Sigmoid colon (tissue), 7 donors: ENCODE results near the gene ZBTB7B. TPM values are rescaled to one million over a fixed set of nuclear protein-coding genes. Genes with fewer than 3 reads are reported as not detected.

Source experiments
- DNase-seq: peaks from one replicate; pipeline ENCODE4 v3.0.0-alpha.2; 2019
- H3K27ac ChIP-seq, 4 donors: fragments of 200-600 bp; sonication (generic); one replicate each; pipeline ENCODE4 v1.5.1; 2016 to 2019; ENCODE audit warnings: mild to moderate bottlenecking in 1 of 4
- H3K27me3 ChIP-seq, 3 donors: fragments of 200-600 bp; sonication (generic); one replicate each; pipeline ENCODE4 v1.5.1; 2019; ENCODE audit warnings: mild to moderate bottlenecking in 1 of 3
- H3K36me3 ChIP-seq, 4 donors: fragments of 200-600 bp; sonication (generic); one replicate each; pipeline ENCODE4 v1.5.1; 2016 to 2019
- H3K4me1 ChIP-seq, 4 donors: fragments of 200-600 bp; sonication (generic); one replicate each; pipeline ENCODE4 v1.5.1; 2017 to 2019
- H3K4me3 ChIP-seq, 4 donors: fragments of 200-600 bp; sonication (generic); one replicate each; pipeline ENCODE4 v1.5.1; 2017 to 2019; ENCODE audit warnings: mild to moderate bottlenecking in 2 of 4, moderate library complexity in 1 of 4
- H3K9me3 ChIP-seq, 4 donors: fragments of 200-600 bp in 3 of 4; sonication (generic) in 3 of 4; one replicate each; pipeline versions ENCODE4 v1.5.1 to v1.6.1; 2013 to 2019
- EP300 ChIP-seq, 4 donors: sonication (generic); formaldehyde crosslinking; IDR thresholded peaks; one replicate each; pipeline ENCODE4 v1.6.1; 2017; ENCODE audit warnings: antibody characterized with exemption in 4 of 4
- POLR2A ChIP-seq, 2 donors: fragments of 450-650 bp; IDR thresholded peaks; one replicate each; pipeline ENCODE4 v1.6.1; 2016; ENCODE audit warnings: antibody characterized with exemption in 2 of 2, mild to moderate bottlenecking in 2 of 2, moderate library complexity in 2 of 2
- POLR2AphosphoS5 ChIP-seq, 4 donors: sonication (generic); formaldehyde crosslinking; IDR thresholded peaks; one replicate each; pipeline ENCODE4 v1.6.1; 2017; ENCODE audit warnings: antibody characterized with exemption in 4 of 4
- WGBS, 2 donors: extraction: QIAGEN DNeasy Blood & Tissue Kit; methylation state at CpG; one replicate each; pipeline ENCODE4 v1.1.7; 2013; 5-methylcytosine and 5-hydroxymethylcytosine counted together
- intact Hi-C: fragments of 100-400 bp; cut with DNase I; formaldehyde crosslinking; loops from one replicate; pipeline ENCODE4 v1.15.1; 2023
- polyA plus RNA-seq, 3 donors: library from polyadenylated mRNA; stranded (reverse); fragments of 200-250 nt; gene quantifications; one replicate each; pipeline ENCODE4 v1.2.3, GENCODE V29; 2013
- total RNA-seq, 4 donors: library from RNA; depleted of rRNA; stranded (reverse); fragments of >200 nt; gene quantifications; one replicate each; pipeline ENCODE4 v1.1.0, GENCODE V29; 2016
- TF ChIP-seq, protein P1 (sequence below), 4 experiments: fragments of 450-650 bp in 3 of 4; fragments of 200-600 bp in 1 of 4; IDR thresholded peaks; one replicate each; pipeline ENCODE4 v1.5.1; 2016 to 2019; ENCODE audit warnings: antibody characterized with exemption in 4 of 4, mild to moderate bottlenecking in 3 of 4, moderate library complexity in 2 of 4
- donor health status: healthy with polysubstance abuse.
- donor health status: Bipolar disorder and iron deficiency.
- donor health status: healthy.

The ZBTB7B gene
- total and polyA plus RNA-seq, 7 donors = 24.4 to 342 (median 35.3) TPM

DNA sequence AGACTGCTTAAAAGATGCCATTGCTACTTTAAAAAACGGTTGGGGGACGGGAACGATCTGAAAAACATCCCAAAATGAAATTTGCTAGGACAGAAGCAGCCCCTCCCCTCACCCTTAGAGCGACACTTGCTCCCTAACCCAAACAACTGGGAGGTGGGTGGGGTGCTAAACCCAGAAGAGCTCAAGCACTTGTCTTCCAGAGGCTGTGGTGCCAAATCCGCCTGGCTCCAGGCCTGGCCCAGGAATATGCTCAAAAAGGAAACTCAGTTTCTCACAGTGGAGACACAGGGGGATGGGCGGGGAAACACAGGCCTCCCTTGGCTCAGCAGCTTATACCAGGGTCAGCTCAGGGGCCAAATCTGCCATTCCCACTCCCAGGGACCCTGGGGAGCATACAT is 46.1 kb upstream of the ZBTB7B start:
- TF ChIP-seq POLR2A (IDR thresholded peaks at IDR 0.05) (no peak), EP300 (IDR thresholded peaks at IDR 0.05) (no peak), POLR2AphosphoS5 (IDR thresholded peaks at IDR 0.05) (no peak)
- TF ChIP-seq, protein P1, sequence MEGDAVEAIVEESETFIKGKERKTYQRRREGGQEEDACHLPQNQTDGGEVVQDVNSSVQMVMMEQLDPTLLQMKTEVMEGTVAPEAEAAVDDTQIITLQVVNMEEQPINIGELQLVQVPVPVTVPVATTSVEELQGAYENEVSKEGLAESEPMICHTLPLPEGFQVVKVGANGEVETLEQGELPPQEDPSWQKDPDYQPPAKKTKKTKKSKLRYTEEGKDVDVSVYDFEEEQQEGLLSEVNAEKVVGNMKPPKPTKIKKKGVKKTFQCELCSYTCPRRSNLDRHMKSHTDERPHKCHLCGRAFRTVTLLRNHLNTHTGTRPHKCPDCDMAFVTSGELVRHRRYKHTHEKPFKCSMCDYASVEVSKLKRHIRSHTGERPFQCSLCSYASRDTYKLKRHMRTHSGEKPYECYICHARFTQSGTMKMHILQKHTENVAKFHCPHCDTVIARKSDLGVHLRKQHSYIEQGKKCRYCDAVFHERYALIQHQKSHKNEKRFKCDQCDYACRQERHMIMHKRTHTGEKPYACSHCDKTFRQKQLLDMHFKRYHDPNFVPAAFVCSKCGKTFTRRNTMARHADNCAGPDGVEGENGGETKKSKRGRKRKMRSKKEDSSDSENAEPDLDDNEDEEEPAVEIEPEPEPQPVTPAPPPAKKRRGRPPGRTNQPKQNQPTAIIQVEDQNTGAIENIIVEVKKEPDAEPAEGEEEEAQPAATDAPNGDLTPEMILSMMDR (IDR thresholded peaks at IDR 0.05) = no peak
- intact Hi-C loops = no loop called here
- WGBS, 2 donors = 18 to 25% methylated on average over 6 of the region's 6 CpGs

DNA sequence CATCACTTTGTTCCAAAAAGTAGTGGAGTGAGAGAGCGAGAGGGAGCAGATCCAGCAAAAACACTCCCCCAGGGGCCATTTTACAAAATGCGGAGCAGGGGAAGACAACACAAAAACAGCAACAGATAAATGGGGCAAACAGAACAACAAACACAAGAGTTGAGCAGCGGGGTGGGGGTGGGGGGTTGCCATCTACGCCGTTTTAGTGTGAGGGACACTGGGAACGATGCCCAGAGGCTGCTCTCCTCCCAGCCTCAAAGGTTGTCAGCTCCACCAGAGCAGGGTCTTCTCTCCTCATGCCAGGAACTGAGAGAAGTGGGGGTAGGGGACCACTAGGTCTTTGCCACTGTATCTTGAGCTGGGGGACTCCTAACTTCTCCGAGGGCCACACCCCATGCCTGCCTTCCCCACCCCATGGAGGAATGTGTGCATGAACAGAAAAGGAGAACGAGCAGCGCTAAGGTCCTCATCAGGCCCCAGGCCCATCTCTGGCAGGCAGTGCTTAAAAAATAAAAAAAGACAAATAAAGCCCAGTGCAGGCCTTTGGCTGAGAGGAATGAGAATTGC is 45.4 kb upstream of the ZBTB7B start:
- H3K27ac ChIP-seq = peak overlapping the region; percentile 86 to 88 (median 87)
- no peak for DNase-seq
- H3K36me3 ChIP-seq = peaks cover 11 to 16% (median 16%) of the 10 kb centered on the region in 4 donors
- H3K27me3 ChIP-seq = no peaks in the 10 kb centered on the region
- intact Hi-C loops = no loop called here
- H3K4me1 ChIP-seq = peaks cover 0 to 69% (median 67%) of the 10 kb centered on the region in 4 donors
- no peak overlapping the region for H3K4me3 ChIP-seq
- no peaks in the 10 kb centered on the region for H3K9me3 ChIP-seq
- WGBS, 2 donors = 45 to 52% methylated on average over 9 of the region's 9 CpGs
- TF ChIP-seq POLR2AphosphoS5 (IDR thresholded peaks at IDR 0.05) (no peak), EP300 (IDR thresholded peaks at IDR 0.05) (no peak), POLR2A (IDR thresholded peaks at IDR 0.05) (no peak)
- TF ChIP-seq, protein P1 (IDR thresholded peaks at IDR 0.05) = no peak

More for the DNA sequence above, 46.1 kb upstream of the ZBTB7B start:
- Histone ChIP-seq H3K36me3 (peaks cover 11 to 18% (median 17%) of the 10 kb centered on the region in 4 donors), H3K4me1 (peaks cover 0 to 75% (median 69%) of the 10 kb centered on the region in 4 donors), H3K27ac (peak overlapping the region; percentile 86 to 88 (median 87)), H3K4me3 (peak overlapping the region; percentile 50 to 62 (median 60)), H3K9me3 (no peaks in the 10 kb centered on the region), H3K27me3 (no peaks in the 10 kb centered on the region)
- peak; percentile 82 for DNase-seq

DNA sequence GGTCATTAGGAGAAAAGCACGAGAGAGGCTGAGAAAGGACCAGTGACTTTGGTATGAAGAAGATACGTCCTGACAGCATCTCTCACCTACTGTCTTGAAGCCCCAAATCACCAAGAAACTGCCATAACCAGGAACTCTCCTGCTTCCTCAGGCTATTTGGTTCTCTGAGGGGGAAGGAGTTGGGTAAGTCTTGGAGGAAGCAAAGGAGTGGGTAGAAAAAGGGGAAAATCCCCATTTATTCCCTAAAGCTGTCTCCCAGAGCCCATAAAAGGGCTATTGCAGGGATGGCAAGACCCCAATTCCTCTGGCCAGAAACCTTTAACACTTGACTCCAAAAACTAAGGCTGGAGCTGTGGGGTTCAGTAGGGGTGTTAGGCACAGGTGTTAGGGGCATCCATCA is 44.6 kb upstream of the ZBTB7B start:
- 87 to 89% methylated on average over 2 of the region's 2 CpGs for WGBS, 2 donors
- peaks cover 11 to 20% (median 16%) of the 10 kb centered on the region in 4 donors for H3K36me3 ChIP-seq
- H3K9me3 ChIP-seq = no peaks in the 10 kb centered on the region
- H3K4me3 ChIP-seq = no peak overlapping the region
- no peaks in the 10 kb centered on the region for H3K27me3 ChIP-seq
- peaks cover 0 to 69% (median 66%) of the 10 kb centered on the region in 4 donors for H3K4me1 ChIP-seq
- DNase-seq = no peak
- intact Hi-C loops = no loop called here
- TF ChIP-seq POLR2AphosphoS5 (IDR thresholded peaks at IDR 0.05) (no peak), POLR2A (IDR thresholded peaks at IDR 0.05) (no peak), EP300 (IDR thresholded peaks at IDR 0.05) (no peak)
- TF ChIP-seq, protein P1 (IDR thresholded peaks at IDR 0.05) = no peak
- H3K27ac ChIP-seq = peak overlapping the region; percentile 86 to 88 (median 87)

DNA sequence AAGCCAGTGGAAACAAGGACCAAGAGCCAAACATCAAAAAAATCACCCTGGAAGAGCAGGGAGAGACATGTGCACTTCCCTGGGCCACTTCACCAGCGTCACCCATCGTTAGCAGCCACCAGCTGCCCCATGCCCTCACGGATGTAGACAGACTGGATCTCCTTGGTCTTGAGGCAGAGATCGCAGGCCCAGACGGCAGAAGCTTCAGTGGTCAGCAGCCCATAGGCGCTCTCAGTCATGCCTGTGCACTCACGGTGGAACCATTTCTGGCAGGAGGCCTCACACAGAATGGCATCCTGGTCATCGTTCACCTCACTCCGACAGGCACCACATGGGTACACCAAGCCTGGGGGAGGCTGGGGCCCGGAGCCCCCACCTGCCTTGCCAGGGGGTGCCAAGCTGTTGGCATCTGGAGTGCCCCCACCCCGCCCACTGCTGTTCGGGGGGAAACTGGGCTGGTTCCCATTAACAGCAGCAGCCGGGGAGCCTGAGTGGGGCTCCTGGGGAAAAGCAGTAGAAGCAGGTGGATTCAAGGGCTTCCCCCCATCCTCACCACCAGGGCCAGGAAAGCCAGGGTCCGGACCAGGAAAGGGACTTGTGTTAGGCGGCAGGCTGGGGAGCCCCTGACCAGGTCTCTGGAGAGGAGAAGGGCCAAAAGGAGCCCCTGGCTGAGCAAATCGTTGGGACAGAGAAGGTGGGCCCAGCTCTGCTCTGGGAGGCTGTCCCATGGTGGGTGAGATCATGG is 43.7 kb upstream of the ZBTB7B start:
- Histone ChIP-seq H3K9me3 (no peaks in the 10 kb centered on the region), H3K36me3 (peaks cover 14 to 28% (median 20%) of the 10 kb centered on the region in 4 donors), H3K4me1 (peaks cover 0 to 66% (median 61%) of the 10 kb centered on the region in 4 donors), H3K27ac (no peak overlapping the region), H3K27me3 (no peaks in the 10 kb centered on the region), H3K4me3 (no peak overlapping the region)
- no peak for DNase-seq
- TF ChIP-seq POLR2AphosphoS5 (IDR thresholded peaks at IDR 0.05) (no peak), POLR2A (IDR thresholded peaks at IDR 0.05) (no peak), EP300 (IDR thresholded peaks at IDR 0.05) (no peak)
- TF ChIP-seq, protein P1 (IDR thresholded peaks at IDR 0.05) = no peak
- intact Hi-C loops = no loop called here
- WGBS, 2 donors = 90 to 93% methylated on average over 16 of the region's 16 CpGs
